ENCODE data around the gene ZNF536.

ZNF536 gene

DNA sequence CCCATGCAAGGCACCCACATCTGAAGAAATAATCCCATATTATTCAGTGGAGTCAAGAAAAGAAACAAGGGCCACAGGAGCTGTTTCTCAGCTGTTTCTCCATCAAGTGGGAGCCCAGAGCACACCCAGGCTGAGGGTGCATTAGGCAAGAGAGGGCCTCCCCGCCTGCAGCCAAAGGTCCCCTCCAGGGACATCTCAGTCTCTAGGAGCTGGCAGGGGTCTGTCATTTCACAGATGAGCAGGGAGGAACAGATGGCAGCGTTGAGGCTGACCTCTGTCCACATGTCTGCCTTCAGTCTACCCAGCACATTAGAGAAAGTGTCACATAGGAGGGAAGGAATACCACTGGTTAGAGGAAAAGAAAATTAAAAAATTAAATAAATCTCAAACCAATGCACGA, 157.7 kb downstream of the ZNF536 start:
- no peak for TF ChIP-seq Cebpa-rat (IDR thresholded peaks at IDR 0.05)

DNA sequence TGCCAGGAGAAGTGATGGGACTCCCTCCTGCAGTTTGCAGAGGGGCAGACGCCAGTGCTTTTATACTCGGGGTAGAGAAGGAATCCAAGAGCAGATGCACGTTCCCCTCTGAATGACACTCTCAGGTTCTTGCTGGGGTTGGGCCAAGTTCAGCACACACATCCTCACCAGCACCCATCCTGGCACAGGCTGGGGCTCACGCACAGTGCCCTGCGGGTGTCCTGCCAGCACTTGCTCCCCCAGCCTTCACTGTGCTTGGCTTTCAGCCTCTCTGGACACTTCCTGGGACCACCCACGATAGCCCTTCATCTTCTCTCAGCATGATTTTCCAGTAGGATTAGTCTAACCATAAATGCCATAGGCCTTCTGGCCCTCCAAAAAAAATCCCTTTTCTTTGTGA, 158.6 kb downstream of the ZNF536 start:
- H3K9ac ChIP-seq = no peak overlapping the region
- no peaks in the 10 kb centered on the region for H3K36me3 ChIP-seq
- peaks cover 0 to 10% (median 0%) of the 10 kb centered on the region in 10 experiments; a peak in 5 of 20 replicates for H3K4me1 ChIP-seq
- H3K27ac ChIP-seq = no peak overlapping the region
- H3K4me3 ChIP-seq = no peak overlapping the region
- TF ChIP-seq Cebpa-rat (IDR thresholded peaks at IDR 0.05) = no peak
- H3K4me2 ChIP-seq = no peak overlapping the region
- H4K20me1 ChIP-seq = no peaks in the 10 kb centered on the region
- H3K9me3 ChIP-seq (replicated peaks in 1 of 11) = no peaks in the 10 kb centered on the region
- H3K27me3 ChIP-seq = no peaks in the 10 kb centered on the region

More for the DNA sequence above, 157.7 kb downstream of the ZNF536 start:
- no peaks in the 10 kb centered on the region for H3K36me3 ChIP-seq
- no peaks in the 10 kb centered on the region for H3K9me3 ChIP-seq (replicated peaks in 1 of 11)
- H3K4me2 ChIP-seq = no peak overlapping the region
- H3K4me1 ChIP-seq = peaks cover 0 to 10% (median 0%) of the 10 kb centered on the region in 10 experiments; a peak in 5 of 20 replicates
- H4K20me1 ChIP-seq = no peaks in the 10 kb centered on the region
- no peaks in the 10 kb centered on the region for H3K27me3 ChIP-seq
- H3K27ac ChIP-seq = no peak overlapping the region
- H3K9ac ChIP-seq = no peak overlapping the region
- no peak overlapping the region for H3K4me3 ChIP-seq

DNA sequence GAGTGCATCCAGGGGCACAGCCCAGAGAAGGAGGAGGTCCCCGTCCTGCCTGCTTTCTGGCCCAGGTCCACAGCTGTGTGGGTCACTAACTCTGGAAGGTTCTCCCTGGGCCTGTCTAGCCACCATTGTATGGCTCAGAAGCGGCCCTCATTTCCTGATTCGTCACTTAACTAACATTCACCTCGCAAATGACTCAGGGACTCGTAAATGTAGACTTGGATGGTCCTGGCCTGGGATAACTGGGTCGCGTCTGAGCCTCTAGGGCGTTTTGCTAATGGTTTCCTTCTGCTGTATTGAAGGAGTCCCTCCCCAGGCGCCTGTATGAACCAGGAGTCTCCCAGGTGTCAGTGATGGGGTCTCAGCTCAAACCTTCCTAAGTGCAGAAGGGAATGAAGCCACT, 162.8 kb downstream of the ZNF536 start:
- Histone ChIP-seq H3K27me3 (no peaks in the 10 kb centered on the region), H4K20me1 (no peaks in the 10 kb centered on the region), H3K36me3 (no peaks in the 10 kb centered on the region), H3K27ac (no peak overlapping the region), H3K4me2 (no peak overlapping the region), H3K4me3 (no peak overlapping the region), H3K9me3 (replicated peaks in 1 of 11) (peaks cover 0 to 7% (median 0%) of the 10 kb centered on the region in 11 experiments; a peak in 2 of 22 replicates), H3K4me1 (peaks cover under 1 to 12% (median 5%) of the 10 kb centered on the region in 10 experiments; a peak in 17 of 20 replicates), H3K9ac (no peak overlapping the region)
- TF ChIP-seq Cebpa-rat (IDR thresholded peaks at IDR 0.05) = no peak

DNA sequence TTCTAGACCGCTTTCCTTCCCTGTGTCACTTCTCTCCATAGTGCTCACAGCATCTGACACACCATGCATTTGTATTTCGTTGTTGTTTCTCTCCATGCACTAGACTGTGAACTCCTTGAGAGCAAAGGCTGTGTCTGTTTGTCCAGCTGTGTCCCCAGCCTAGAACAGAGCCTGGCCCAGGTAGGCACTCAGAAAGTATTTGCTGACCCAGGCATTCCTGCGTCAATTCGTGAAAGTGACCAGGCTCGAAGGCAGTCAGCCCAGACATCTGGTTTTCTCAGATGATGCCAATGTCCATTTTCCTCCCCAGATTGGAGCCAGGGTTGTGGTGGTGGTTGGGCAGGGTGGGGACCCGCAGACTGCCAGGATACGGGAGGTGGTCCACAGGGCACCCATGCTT, 164.8 kb downstream of the ZNF536 start:
- Histone ChIP-seq H3K9me3 (replicated peaks in 1 of 11) (peaks cover 0 to 8% (median 0%) of the 10 kb centered on the region in 11 experiments; a peak in 2 of 22 replicates), H3K4me3 (no peak overlapping the region)
- no peak for TF ChIP-seq Cebpa-rat (IDR thresholded peaks at IDR 0.05)

DNA sequence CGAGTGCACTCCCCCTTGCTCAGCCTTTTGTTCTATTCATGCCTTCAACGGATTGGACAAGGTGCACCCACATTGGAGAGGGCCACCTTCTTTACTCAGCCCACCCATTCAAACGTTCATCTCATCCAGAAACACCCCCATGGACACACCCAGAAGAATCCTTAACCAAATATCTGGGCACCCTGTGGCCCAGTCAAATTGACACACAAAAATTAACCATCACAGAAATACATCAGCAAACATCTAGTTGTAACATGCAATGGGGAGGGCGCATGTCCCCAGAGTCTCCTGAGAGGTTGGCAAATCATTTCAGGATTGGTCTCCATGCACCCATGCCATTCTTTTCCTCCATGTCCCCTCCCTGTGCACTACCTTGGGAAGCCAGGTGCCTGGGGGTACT, 167.1 kb downstream of the ZNF536 start:
- Histone ChIP-seq H4K20me1 (no peaks in the 10 kb centered on the region), H3K27ac (no peak overlapping the region), H3K9me3 (replicated peaks in 1 of 11) (peaks cover 0 to 8% (median 0%) of the 10 kb centered on the region in 11 experiments; a peak in 2 of 22 replicates), H3K9ac (no peak overlapping the region), H3K4me3 (no peak overlapping the region), H3K27me3 (no peaks in the 10 kb centered on the region), H3K4me1 (peaks cover 13 to 23% (median 21%) of the 10 kb centered on the region in 10 experiments), H3K4me2 (peak overlapping the region in 1 of 11 experiments; percentile 85; a peak in 1 of 22 replicates), H3K36me3 (no peaks in the 10 kb centered on the region)
- TF ChIP-seq Cebpa-rat (IDR thresholded peaks at IDR 0.05) = no peak

More for the DNA sequence above, 164.8 kb downstream of the ZNF536 start:
- no peak overlapping the region for H3K4me2 ChIP-seq
- no peak overlapping the region for H3K27ac ChIP-seq
- H4K20me1 ChIP-seq = no peaks in the 10 kb centered on the region
- H3K9ac ChIP-seq = no peak overlapping the region
- H3K27me3 ChIP-seq = no peaks in the 10 kb centered on the region
- H3K4me1 ChIP-seq = peaks cover 13 to 26% (median 22%) of the 10 kb centered on the region in 10 experiments
- H3K36me3 ChIP-seq = no peaks in the 10 kb centered on the region

DNA sequence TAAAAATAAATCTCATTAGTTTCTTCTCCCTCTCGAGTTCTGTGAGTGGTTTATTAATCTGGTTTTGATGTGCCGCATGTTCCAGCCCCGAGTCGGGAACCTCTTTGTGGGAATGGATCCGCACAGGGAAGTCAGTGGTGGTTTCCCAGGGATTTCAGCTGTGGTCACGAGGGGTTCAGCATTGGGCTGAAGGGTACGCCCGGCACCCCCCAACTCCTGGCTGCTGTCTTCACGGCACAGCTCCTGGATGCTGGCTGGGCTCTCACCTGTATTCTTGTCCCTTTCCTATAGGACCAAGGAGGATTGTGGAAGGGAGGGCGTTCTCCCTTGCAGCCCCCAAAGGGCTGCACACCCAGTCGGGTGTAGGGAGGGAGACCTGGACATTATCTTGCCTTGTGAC, 167.8 kb downstream of the ZNF536 start:
- no peaks in the 10 kb centered on the region for H3K36me3 ChIP-seq
- peaks cover 13 to 23% (median 17%) of the 10 kb centered on the region in 10 experiments for H3K4me1 ChIP-seq
- peak overlapping the region in 1 of 11 experiments; percentile 16; a peak in 1 of 22 replicates for H3K9ac ChIP-seq
- TF ChIP-seq Cebpa-rat (IDR thresholded peaks at IDR 0.05) = no peak
- no peaks in the 10 kb centered on the region for H4K20me1 ChIP-seq
- H3K4me2 ChIP-seq = peak overlapping the region; percentile 58 to 91 (median 76)
- peaks cover 0 to 8% (median 0%) of the 10 kb centered on the region in 11 experiments; a peak in 2 of 22 replicates for H3K9me3 ChIP-seq (replicated peaks in 1 of 11)
- H3K27me3 ChIP-seq = no peaks in the 10 kb centered on the region
- peak overlapping the region in 7 of 11 experiments; percentile 21 to 59 (median 35); a peak in 10 of 22 replicates for H3K27ac ChIP-seq
- H3K4me3 ChIP-seq = no peak overlapping the region

DNA sequence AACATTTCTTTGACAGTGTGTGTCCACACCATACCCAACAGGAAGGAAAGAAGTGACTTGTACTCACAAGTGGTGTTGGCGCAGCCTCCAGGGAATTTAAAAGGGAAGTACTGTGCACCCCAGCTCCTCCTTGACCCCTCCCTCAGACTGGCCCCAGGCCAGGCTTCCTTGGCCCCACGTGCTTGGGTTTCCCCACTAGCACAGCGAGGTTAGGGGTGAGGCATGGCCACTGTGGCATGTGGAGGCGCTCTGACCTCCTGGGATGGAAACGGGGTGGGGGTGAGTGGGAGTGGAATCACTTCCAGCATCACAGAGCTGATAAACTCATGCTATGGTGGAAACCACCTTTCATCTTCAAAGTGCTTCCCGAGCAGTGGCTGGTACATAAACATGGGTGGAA, 168.6 kb downstream of the ZNF536 start:
- no peaks in the 10 kb centered on the region for H3K27me3 ChIP-seq
- peaks cover 13 to 23% (median 17%) of the 10 kb centered on the region in 10 experiments for H3K4me1 ChIP-seq
- H3K36me3 ChIP-seq = no peaks in the 10 kb centered on the region
- peaks cover 0 to 8% (median 0%) of the 10 kb centered on the region in 11 experiments; a peak in 2 of 22 replicates for H3K9me3 ChIP-seq (replicated peaks in 1 of 11)
- H3K27ac ChIP-seq = peak overlapping the region in 7 of 11 experiments; percentile 6 to 59 (median 35); a peak in 8 of 22 replicates
- no peak overlapping the region; a peak in 1 of 22 replicates for H3K9ac ChIP-seq
- peak overlapping the region; percentile 58 to 91 (median 76) for H3K4me2 ChIP-seq
- H4K20me1 ChIP-seq = no peaks in the 10 kb centered on the region
- no peak for TF ChIP-seq Cebpa-rat (IDR thresholded peaks at IDR 0.05)
- no peak overlapping the region for H3K4me3 ChIP-seq

DNA sequence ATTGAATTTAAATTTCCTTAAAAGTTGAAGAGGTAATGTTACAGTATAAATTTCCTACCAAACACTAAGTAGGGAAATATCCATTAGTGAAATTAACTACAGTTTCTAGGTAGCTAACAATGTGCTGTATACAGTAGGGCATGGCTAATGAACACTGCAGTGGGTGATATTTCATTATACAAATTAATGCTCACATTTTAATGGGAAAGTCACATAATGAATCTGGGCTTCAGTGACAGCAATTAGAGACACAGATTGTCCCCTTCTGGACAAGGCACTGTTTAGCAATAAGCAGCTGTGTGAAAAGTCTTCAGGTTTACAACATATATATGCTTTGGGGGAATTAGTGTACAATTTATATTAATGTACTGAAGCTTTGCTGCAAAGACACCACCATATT, 169.4 kb downstream of the ZNF536 start:
- Histone ChIP-seq H3K4me3 (no peak overlapping the region), H3K4me2 (peak overlapping the region in 3 of 11 experiments; percentile 58 to 91 (median 77); a peak in 2 of 22 replicates), H3K27ac (no peak overlapping the region), H4K20me1 (no peaks in the 10 kb centered on the region), H3K36me3 (no peaks in the 10 kb centered on the region), H3K4me1 (peaks cover 13 to 29% (median 20%) of the 10 kb centered on the region in 10 experiments), H3K9ac (no peak overlapping the region), H3K9me3 (replicated peaks in 1 of 11) (peaks cover 0 to 8% (median 0%) of the 10 kb centered on the region in 11 experiments; a peak in 2 of 22 replicates), H3K27me3 (no peaks in the 10 kb centered on the region)
- no peak for TF ChIP-seq Cebpa-rat (IDR thresholded peaks at IDR 0.05)

DNA sequence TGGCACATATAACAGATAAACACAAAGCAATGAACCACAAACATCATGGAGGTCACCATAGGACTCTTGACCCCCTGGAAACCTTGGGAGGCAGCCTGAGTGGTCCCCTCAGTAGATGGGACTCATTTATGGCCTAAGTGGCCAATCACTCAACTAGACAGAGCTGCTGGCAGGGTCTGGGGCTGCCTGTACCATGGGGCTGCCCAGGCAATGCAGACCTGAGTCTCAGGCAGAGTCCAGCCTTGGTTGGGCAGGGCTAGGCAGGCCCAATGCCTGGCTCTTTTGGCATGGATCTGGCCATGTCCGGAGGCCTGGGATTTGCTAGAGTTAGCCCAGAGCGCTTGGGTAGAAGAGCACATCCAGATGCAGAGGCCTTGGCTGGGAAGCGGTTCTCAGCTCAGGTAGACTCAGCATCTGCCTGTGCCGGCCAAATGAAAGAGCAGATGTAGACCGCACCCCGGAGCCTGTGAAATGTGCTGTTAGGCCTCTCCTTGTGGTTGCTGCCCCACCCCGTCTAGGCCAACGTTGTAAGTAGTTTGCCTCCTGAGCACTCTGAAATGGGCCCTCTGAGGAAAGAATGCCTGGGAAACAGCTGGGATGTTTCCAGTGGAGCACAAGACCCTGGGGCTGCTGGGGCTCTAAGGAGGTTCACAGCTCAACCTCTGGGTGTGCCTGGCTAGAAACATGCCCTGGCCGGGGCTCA, 171.2 kb downstream of the ZNF536 start:
- Histone ChIP-seq H3K36me3 (no peaks in the 10 kb centered on the region), H4K20me1 (no peaks in the 10 kb centered on the region), H3K4me2 (no peak overlapping the region), H3K4me3 (no peak overlapping the region), H3K27me3 (no peaks in the 10 kb centered on the region), H3K27ac (no peak overlapping the region; a peak in 1 of 22 replicates), H3K4me1 (peaks cover 13 to 34% (median 21%) of the 10 kb centered on the region in 10 experiments), H3K9ac (no peak overlapping the region), H3K9me3 (replicated peaks in 1 of 11) (peaks cover 0 to 13% (median 2%) of the 10 kb centered on the region in 11 experiments; a peak in 6 of 22 replicates)
- no peak for TF ChIP-seq Cebpa-rat (IDR thresholded peaks at IDR 0.05)

All from BLaER1 treated with 17β-estradiol and CSF1 and Interleukin-3, amounts not matched to agents 10 nM and 100 nM (cell line).